Fibroblast of lung (primary cell): ENCODE data around the gene MAP3K6. TPM values are rescaled to one million over a fixed set of nuclear protein-coding genes. Genes with fewer than 3 reads are reported as not detected.

Experiments
- DNase-seq, 2 donors: peaks; one replicate each; pipeline versions ENCODE4 v3.0.0 to v3.0.0-alpha.2; 2010; ENCODE audit warnings: low read depth in 2 of 2
- H2AFZ ChIP-seq: 2 replicates; pipeline ENCODE4 v1.5.1; 2012; ENCODE audit warnings: low read length, control low read depth, inconsistent platforms
- H3K27ac ChIP-seq: 2 replicates; pipeline ENCODE4 v1.5.1; 2011; ENCODE audit warnings: low read length, control low read depth; ENCODE audit not compliant: insufficient read depth
- H3K27me3 ChIP-seq: 2 replicates; pipeline ENCODE4 v1.5.1; 2011; ENCODE audit warnings: mild to moderate bottlenecking, low read length; ENCODE audit not compliant: control insufficient read depth, insufficient read depth
- H3K36me3 ChIP-seq: 2 replicates; pipeline ENCODE4 v1.5.1; 2011; ENCODE audit warnings: low read length; ENCODE audit not compliant: control insufficient read depth, insufficient read depth
- H3K4me1 ChIP-seq: 2 replicates; pipeline ENCODE4 v1.5.1; 2011; ENCODE audit warnings: low read length; ENCODE audit not compliant: control insufficient read depth, insufficient read depth; ENCODE audit errors: extremely low read depth
- H3K4me2 ChIP-seq: 2 replicates; pipeline ENCODE4 v1.5.1; 2011; ENCODE audit warnings: low read length, control low read depth; ENCODE audit not compliant: insufficient read depth; ENCODE audit errors: extremely low read depth
- H3K4me3 ChIP-seq, 4 experiments: fragments of 200-600 bp in 1 of 4; sonication (generic) in 1 of 4; replicated peaks in 1 of 4; 2 replicates each; pipeline ENCODE4 v1.5.1; 2011 to 2016; ENCODE audit warnings: low read length in 4 of 4, low read depth in 3 of 4, mild to moderate bottlenecking in 3 of 4, control low read depth in 2 of 4, inconsistent platforms in 1 of 4, mixed read lengths in 1 of 4; ENCODE audit not compliant: insufficient read depth in 1 of 4; ENCODE audit errors: control extremely low read depth in 1 of 4
- H3K79me2 ChIP-seq: 2 replicates; pipeline ENCODE4 v1.5.1; 2012; ENCODE audit warnings: mild to moderate bottlenecking, low read length, inconsistent platforms; ENCODE audit not compliant: control insufficient read depth, insufficient read depth
- H3K9ac ChIP-seq: 2 replicates; pipeline ENCODE4 v1.5.1; 2011; ENCODE audit warnings: mild to moderate bottlenecking, low read length, control low read depth; ENCODE audit not compliant: insufficient read depth
- H3K9me3 ChIP-seq: 2 replicates; pipeline ENCODE4 v1.5.1; 2012; ENCODE audit warnings: low read depth, low read length; ENCODE audit not compliant: control insufficient read depth, insufficient read depth
- H4K20me1 ChIP-seq: 2 replicates; pipeline ENCODE4 v1.5.1; 2011; ENCODE audit warnings: low read length; ENCODE audit not compliant: control insufficient read depth, insufficient read depth; ENCODE audit errors: extremely low read depth
- EZH2 ChIP-seq: IDR thresholded peaks from 2 replicates; pipeline ENCODE4 v1.5.1; 2012; ENCODE audit warnings: low read length, control low read depth, mild to moderate bottlenecking; ENCODE audit errors: missing control alignments
- polyA plus RNA-seq, 2 donors: library from polyadenylated mRNA; depleted of rRNA in 1 of 2; stranded (reverse) in 1 of 2; unstranded in 1 of 2; fragments of >200 nt; gene quantifications; 2 replicates each; pipeline ENCODE4 v1.2.1, GENCODE V29; 2011 to 2012; ENCODE audit warnings: missing spikeins in 1 of 2
- total RNA-seq: library from RNA; depleted of rRNA; stranded (reverse); fragments of >200 nt; gene quantifications from 2 replicates; pipeline ENCODE4 v1.2.1, GENCODE V29; 2014
- TF ChIP-seq, protein P1 (sequence below), 2 donors: IDR thresholded peaks in 1 of 2; conservative IDR thresholded peaks in 1 of 2; 1 replicate in 1 of 2; 2 replicates in 1 of 2; pipeline ENCODE4 v1.5.1; 2011 to 2012; ENCODE audit warnings: low read length in 2 of 2, control low read depth in 1 of 2, inconsistent platforms in 1 of 2, low read depth in 1 of 2, mild to moderate bottlenecking in 1 of 2

The MAP3K6 gene
- total and polyA plus RNA-seq, 2 donors (not counting 1 experiment from before 2014, with no cell fraction given), result 8.3 to 11.5 TPM

DNA sequence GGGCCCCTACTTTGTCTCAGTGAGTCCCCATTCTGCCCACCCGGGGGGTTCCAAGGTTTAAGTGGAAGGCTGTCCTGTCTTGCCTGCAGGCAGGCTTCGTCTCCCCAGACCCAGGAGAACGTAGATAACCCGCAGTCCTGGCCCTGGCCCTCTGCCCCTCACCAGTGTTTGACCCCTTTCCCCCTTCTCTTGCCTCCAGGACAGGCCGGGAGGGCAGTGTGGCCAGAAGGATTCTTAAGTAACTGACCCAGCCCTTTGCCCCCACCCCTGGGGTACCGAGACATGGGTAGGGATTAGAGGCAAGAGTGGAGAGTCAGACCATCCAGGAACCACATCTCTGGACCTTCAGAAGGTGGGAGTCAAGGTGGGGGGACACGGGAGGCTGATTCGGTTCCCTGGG, 36.0 kb downstream of the MAP3K6 start:
- Histone ChIP-seq H3K4me3 (no peak overlapping the region), H4K20me1 (no peaks in the 10 kb centered on the region), H3K4me2 (no peak overlapping the region), H3K9ac (no peak overlapping the region), H3K9me3 (no peaks in the 10 kb centered on the region), H3K79me2 (peaks cover 35% of the 10 kb centered on the region), H3K27me3 (no peaks in the 10 kb centered on the region), H3K36me3 (peaks cover 26% of the 10 kb centered on the region), H3K4me1 (peaks cover 3% of the 10 kb centered on the region), H3K27ac (no peak overlapping the region), H2AFZ (no peak overlapping the region)
- TF ChIP-seq EZH2, result no peak
- TF ChIP-seq, protein P1, sequence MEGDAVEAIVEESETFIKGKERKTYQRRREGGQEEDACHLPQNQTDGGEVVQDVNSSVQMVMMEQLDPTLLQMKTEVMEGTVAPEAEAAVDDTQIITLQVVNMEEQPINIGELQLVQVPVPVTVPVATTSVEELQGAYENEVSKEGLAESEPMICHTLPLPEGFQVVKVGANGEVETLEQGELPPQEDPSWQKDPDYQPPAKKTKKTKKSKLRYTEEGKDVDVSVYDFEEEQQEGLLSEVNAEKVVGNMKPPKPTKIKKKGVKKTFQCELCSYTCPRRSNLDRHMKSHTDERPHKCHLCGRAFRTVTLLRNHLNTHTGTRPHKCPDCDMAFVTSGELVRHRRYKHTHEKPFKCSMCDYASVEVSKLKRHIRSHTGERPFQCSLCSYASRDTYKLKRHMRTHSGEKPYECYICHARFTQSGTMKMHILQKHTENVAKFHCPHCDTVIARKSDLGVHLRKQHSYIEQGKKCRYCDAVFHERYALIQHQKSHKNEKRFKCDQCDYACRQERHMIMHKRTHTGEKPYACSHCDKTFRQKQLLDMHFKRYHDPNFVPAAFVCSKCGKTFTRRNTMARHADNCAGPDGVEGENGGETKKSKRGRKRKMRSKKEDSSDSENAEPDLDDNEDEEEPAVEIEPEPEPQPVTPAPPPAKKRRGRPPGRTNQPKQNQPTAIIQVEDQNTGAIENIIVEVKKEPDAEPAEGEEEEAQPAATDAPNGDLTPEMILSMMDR (conservative IDR thresholded peaks at IDR 0.05 in 1 of 2, IDR thresholded peaks at IDR 0.05 in 1 of 2; ENCODE audit: low read depth in 1 of 2, low read length in 2 of 2), result no peak
- DNase-seq, result no peak

GRCh38 chr1:27327964-27328363, 38.8 kb downstream of the MAP3K6 start:
- Histone ChIP-seq H3K27me3 (no peaks in the 10 kb centered on the region), H3K79me2 (peaks cover 60% of the 10 kb centered on the region), H3K36me3 (peaks cover 13% of the 10 kb centered on the region), H3K4me3 (no peak overlapping the region), H3K9ac (no peak overlapping the region), H3K4me2 (no peak overlapping the region), H3K9me3 (no peaks in the 10 kb centered on the region), H3K4me1 (peaks cover 3% of the 10 kb centered on the region), H2AFZ (no peak overlapping the region), H4K20me1 (no peaks in the 10 kb centered on the region), H3K27ac (no peak overlapping the region)
- no peak for DNase-seq
- TF ChIP-seq, protein P1 (conservative IDR thresholded peaks at IDR 0.05 in 1 of 2, IDR thresholded peaks at IDR 0.05 in 1 of 2; ENCODE audit: low read depth in 1 of 2, low read length in 2 of 2), result no peak
- TF ChIP-seq EZH2, result no peak

- peaks cover 11% of the 10 kb centered on the region for H3K36me3 ChIP-seq
- H4K20me1 ChIP-seq, result no peaks in the 10 kb centered on the region
- H3K4me3 ChIP-seq, result no peak overlapping the region
- no peak for DNase-seq
- TF ChIP-seq, protein P1 (conservative IDR thresholded peaks at IDR 0.05 in 1 of 2, IDR thresholded peaks at IDR 0.05 in 1 of 2; ENCODE audit: low read depth in 1 of 2, low read length in 2 of 2), result no peak
- no peak for TF ChIP-seq EZH2
- H2AFZ ChIP-seq, result no peak overlapping the region
- H3K79me2 ChIP-seq, result peaks cover 66% of the 10 kb centered on the region
- H3K9me3 ChIP-seq, result no peaks in the 10 kb centered on the region
- no peak overlapping the region for H3K4me2 ChIP-seq
- H3K4me1 ChIP-seq, result peaks cover 3% of the 10 kb centered on the region
- H3K27me3 ChIP-seq, result no peaks in the 10 kb centered on the region
- no peak overlapping the region for H3K9ac ChIP-seq
- no peak overlapping the region for H3K27ac ChIP-seq
These were observed 41.5 kb downstream of the MAP3K6 start for GRCh38 chr1:27325286-27325685.
